ENCODE data around the gene PAFAH1B1.

DNA sequence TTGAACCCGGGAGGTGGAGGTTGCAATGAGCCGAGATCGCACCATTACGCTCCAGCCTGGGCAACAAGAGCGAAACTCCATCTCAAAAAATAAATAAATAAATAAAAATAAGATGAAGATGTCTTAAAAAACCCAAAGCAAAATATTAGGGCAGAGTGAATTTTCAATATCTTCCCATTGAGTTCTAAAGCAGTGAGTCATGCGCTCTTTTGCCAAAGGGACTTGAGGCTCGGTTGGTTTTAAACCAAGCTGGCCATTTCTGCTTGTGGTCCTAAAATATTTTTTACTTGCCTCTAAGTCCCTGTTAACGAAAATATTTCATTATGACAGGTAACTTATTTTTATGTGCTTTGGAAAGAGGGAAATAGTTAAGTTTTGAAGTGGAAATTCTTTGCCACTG, 4.7 kb downstream of the PAFAH1B1 start:
- TF ChIP-seq, protein P1, sequence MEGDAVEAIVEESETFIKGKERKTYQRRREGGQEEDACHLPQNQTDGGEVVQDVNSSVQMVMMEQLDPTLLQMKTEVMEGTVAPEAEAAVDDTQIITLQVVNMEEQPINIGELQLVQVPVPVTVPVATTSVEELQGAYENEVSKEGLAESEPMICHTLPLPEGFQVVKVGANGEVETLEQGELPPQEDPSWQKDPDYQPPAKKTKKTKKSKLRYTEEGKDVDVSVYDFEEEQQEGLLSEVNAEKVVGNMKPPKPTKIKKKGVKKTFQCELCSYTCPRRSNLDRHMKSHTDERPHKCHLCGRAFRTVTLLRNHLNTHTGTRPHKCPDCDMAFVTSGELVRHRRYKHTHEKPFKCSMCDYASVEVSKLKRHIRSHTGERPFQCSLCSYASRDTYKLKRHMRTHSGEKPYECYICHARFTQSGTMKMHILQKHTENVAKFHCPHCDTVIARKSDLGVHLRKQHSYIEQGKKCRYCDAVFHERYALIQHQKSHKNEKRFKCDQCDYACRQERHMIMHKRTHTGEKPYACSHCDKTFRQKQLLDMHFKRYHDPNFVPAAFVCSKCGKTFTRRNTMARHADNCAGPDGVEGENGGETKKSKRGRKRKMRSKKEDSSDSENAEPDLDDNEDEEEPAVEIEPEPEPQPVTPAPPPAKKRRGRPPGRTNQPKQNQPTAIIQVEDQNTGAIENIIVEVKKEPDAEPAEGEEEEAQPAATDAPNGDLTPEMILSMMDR (IDR thresholded peaks at IDR 0.05) = no peak
- TF ChIP-seq POLR2AphosphoS5 (IDR thresholded peaks at IDR 0.05) = no peak
